OCI-LY7 (cell line): ENCODE data around the gene SRI. TPM values are rescaled to one million over a fixed set of nuclear protein-coding genes. Genes with fewer than 3 reads are reported as not detected.

Experiments used
- BruUV-seq: library from RNA; stranded (reverse); fragments of 400-500 nt; replicated peaks from 2 replicates; lab custom pipeline; 2021; lab: Mats Ljungman, UMichigan
- CTCF ChIA-PET: fragments of 300-600 bp; sonication (Branson Sonifier 250); formaldehyde crosslinking; loops from one replicate; lab custom pipeline; 2022; ENCODE audit warnings: antibody characterized with exemption; ENCODE audit not compliant: unreplicated experiment; lab: Charles Lee
- POLR2A ChIA-PET: fragments of 300-600 bp; sonication (Branson Sonifier 250); formaldehyde crosslinking; loops from one replicate; lab custom pipeline; 2022; ENCODE audit warnings: antibody characterized with exemption; lab: Charles Lee
- DNase-seq: peaks from one replicate; pipeline ENCODE4 v3.0.0-alpha.2; 2015; ENCODE audit warnings: low spot score
- H2AFZ ChIP-seq: fragments of 200-600 bp; sonication (generic), shearing (Covaris generic); 2 replicates; pipeline ENCODE4 v1.6.1; 2014; ENCODE audit warnings: mild to moderate bottlenecking, antibody characterized with exemption, low read length, moderate library complexity
- H3K27ac ChIP-seq: fragments of 200-600 bp; sonication (generic); 2 replicates; pipeline ENCODE4 v1.5.1; 2014; ENCODE audit warnings: mixed run types, low read depth, mild to moderate bottlenecking, moderate library complexity, low read length, inconsistent platforms; ENCODE audit not compliant: poor library complexity, severe bottlenecking
- H3K36me3 ChIP-seq: fragments of 200-600 bp; sonication (generic); 2 replicates; pipeline ENCODE4 v1.6.1; 2014; ENCODE audit warnings: mild to moderate bottlenecking, antibody characterized with exemption, low read length, moderate library complexity, mixed read lengths; ENCODE audit not compliant: insufficient read depth
- H3K4me1 ChIP-seq: fragments of 200-600 bp; sonication (generic); 2 replicates; pipeline ENCODE4 v1.5.1; 2014; ENCODE audit warnings: mild to moderate bottlenecking, low read length; ENCODE audit not compliant: insufficient read depth, poor library complexity, severe bottlenecking
- H3K4me2 ChIP-seq: fragments of 200-600 bp; sonication (generic); 2 replicates; pipeline ENCODE4 v1.6.1; 2014; ENCODE audit warnings: mild to moderate bottlenecking, low read length
- H3K4me3 ChIP-seq: fragments of 200-600 bp; sonication (generic); 2 replicates; pipeline ENCODE4 v1.5.1; 2014; ENCODE audit warnings: mild to moderate bottlenecking, low read depth, low read length; ENCODE audit not compliant: poor library complexity, severe bottlenecking
- H3K79me2 ChIP-seq: fragments of 200-600 bp; sonication (generic); 2 replicates; pipeline ENCODE4 v1.6.1; 2016; ENCODE audit warnings: low read depth, mild to moderate bottlenecking, low read length, moderate library complexity, mixed read lengths; ENCODE audit not compliant: insufficient read depth
- H3K9me2 ChIP-seq: fragments of 200-600 bp; sonication (generic); 2 replicates; pipeline ENCODE4 v1.6.1; 2016; ENCODE audit warnings: mild to moderate bottlenecking, low read length, mixed read lengths; ENCODE audit not compliant: insufficient read depth
- H3K9me3 ChIP-seq: fragments of 200-600 bp; sonication (generic); 2 replicates; pipeline ENCODE4 v1.6.1; 2014; ENCODE audit warnings: mild to moderate bottlenecking, mixed run types, low read length, mixed read lengths
- H4K20me1 ChIP-seq: fragments of 200-600 bp; sonication (generic); 2 replicates; pipeline ENCODE4 v1.6.1; 2014; ENCODE audit warnings: mild to moderate bottlenecking, antibody characterized with exemption, low read length, moderate library complexity, mixed read lengths; ENCODE audit not compliant: insufficient read depth
- EZH2phosphoT487 ChIP-seq: fragments of 200-600 bp; sonication (generic); IDR thresholded peaks from 2 replicates; pipeline ENCODE4 v1.6.1; 2018; ENCODE audit warnings: low read depth, borderline replicate concordance, mild to moderate bottlenecking, mixed run types, antibody characterized with exemption, low read length, moderate library complexity, mixed read lengths
- intact Hi-C: fragments of 100-400 bp; cut with micrococcal nuclease; formaldehyde crosslinking; loops from one replicate; pipeline ENCODE4 v1.10.0; 2022; ENCODE audit not compliant: unreplicated experiment
- total RNA-seq, 2 experiments: library from RNA; depleted of rRNA in 1 of 2; stranded (reverse); fragments of >200 nt in 1 of 2; shearing (Covaris generic) in 1 of 2; gene quantifications; 2 replicates each; pipeline ENCODE4 v1.2.3, GENCODE V29; 2014 to 2022
- TF ChIP-seq, protein P1 (sequence below): fragments of 200-600 bp; sonication (generic); conservative IDR thresholded peaks from 2 replicates; pipeline ENCODE4 v1.5.1; 2014; ENCODE audit warnings: mild to moderate bottlenecking, antibody characterized with exemption, low read length, moderate library complexity, mixed read lengths

Gene SRI
- total RNA-seq, 2 experiments from 2014 or later: 61.7 to 140 TPM

GRCh38 chr7:88185650-88186049, 34.2 kb downstream of the SRI start:
- Histone ChIP-seq H3K4me3 (no peak overlapping the region), H4K20me1 (no peaks in the 10 kb centered on the region), H3K27ac (no peak overlapping the region), H3K4me2 (no peak overlapping the region), H3K9me2 (no peaks in the 10 kb centered on the region), H3K79me2 (no peaks in the 10 kb centered on the region), H2AFZ (no peak overlapping the region), H3K9me3 (no peaks in the 10 kb centered on the region), H3K36me3 (no peaks in the 10 kb centered on the region), H3K4me1 (no peaks in the 10 kb centered on the region)
- ChIA-PET CTCF (no interaction called here), POLR2A (interaction anchor here (0.7 to 1.3 kb wide), 2 partner anchors 8 to 10 kb away, joined by 3 to 4 read pairs; no protein-coding TSS in a partner anchor)
- intact Hi-C loops: no loop called here
- no peak for DNase-seq
- TF ChIP-seq, protein P1, sequence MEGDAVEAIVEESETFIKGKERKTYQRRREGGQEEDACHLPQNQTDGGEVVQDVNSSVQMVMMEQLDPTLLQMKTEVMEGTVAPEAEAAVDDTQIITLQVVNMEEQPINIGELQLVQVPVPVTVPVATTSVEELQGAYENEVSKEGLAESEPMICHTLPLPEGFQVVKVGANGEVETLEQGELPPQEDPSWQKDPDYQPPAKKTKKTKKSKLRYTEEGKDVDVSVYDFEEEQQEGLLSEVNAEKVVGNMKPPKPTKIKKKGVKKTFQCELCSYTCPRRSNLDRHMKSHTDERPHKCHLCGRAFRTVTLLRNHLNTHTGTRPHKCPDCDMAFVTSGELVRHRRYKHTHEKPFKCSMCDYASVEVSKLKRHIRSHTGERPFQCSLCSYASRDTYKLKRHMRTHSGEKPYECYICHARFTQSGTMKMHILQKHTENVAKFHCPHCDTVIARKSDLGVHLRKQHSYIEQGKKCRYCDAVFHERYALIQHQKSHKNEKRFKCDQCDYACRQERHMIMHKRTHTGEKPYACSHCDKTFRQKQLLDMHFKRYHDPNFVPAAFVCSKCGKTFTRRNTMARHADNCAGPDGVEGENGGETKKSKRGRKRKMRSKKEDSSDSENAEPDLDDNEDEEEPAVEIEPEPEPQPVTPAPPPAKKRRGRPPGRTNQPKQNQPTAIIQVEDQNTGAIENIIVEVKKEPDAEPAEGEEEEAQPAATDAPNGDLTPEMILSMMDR: no peak
- no peak for TF ChIP-seq EZH2phosphoT487
- no TSS peak for BruUV-seq

- Histone ChIP-seq H3K36me3 (no peaks in the 10 kb centered on the region), H3K4me1 (no peaks in the 10 kb centered on the region), H3K9me2 (no peaks in the 10 kb centered on the region), H3K79me2 (no peaks in the 10 kb centered on the region), H2AFZ (no peak overlapping the region), H3K9me3 (no peaks in the 10 kb centered on the region), H3K4me3 (no peak overlapping the region), H3K4me2 (no peak overlapping the region), H4K20me1 (no peaks in the 10 kb centered on the region), H3K27ac (no peak overlapping the region)
- intact Hi-C loops: no loop called here
- DNase-seq: no peak
- POLR2A ChIA-PET: interaction anchor here (0.7 to 1.1 kb wide), 4 partner anchors 7 to 1214 kb away, joined by 3 read pairs; no protein-coding TSS in a partner anchor
- CTCF ChIA-PET: no interaction called here
- TF ChIP-seq, protein P1: no peak
- TF ChIP-seq EZH2phosphoT487: no peak
- BruUV-seq: no TSS peak
Observed at GRCh38 chr7:88184848-88185304, 35.0 kb downstream of the SRI start.

DNA sequence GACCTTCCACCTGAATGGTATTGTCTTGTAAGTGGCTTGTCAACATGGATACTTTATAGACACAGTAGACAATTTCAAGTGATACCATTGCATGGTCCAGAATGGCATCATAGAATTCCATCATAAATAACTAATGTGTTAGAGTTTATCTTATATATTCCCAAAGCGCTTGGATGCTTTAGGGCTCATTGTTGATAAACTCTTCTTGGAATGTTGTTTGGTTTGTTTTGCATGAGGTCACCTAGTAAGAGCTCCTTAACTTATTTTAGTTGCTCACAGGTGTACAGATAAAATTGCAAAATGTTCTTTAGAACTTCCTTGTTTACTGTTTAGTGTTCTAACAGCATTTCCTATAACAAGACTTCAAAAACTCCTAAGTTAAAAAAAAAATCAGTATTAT, 36.8 kb downstream of the SRI start:
- intact Hi-C loops: no loop called here
- ChIA-PET POLR2A (no interaction called here), CTCF (no interaction called here)
- no peaks in the 10 kb centered on the region for H3K9me3 ChIP-seq
- no peaks in the 10 kb centered on the region for H3K36me3 ChIP-seq
- no peaks in the 10 kb centered on the region for H3K79me2 ChIP-seq
- DNase-seq: no peak
- H4K20me1 ChIP-seq: no peaks in the 10 kb centered on the region
- no peaks in the 10 kb centered on the region for H3K4me1 ChIP-seq
- TF ChIP-seq, protein P1: no peak
- TF ChIP-seq EZH2phosphoT487: no peak
- no peak overlapping the region for H3K27ac ChIP-seq
- no peak overlapping the region for H2AFZ ChIP-seq
- BruUV-seq: no TSS peak
- no peak overlapping the region for H3K4me2 ChIP-seq
- no peak overlapping the region for H3K4me3 ChIP-seq
- H3K9me2 ChIP-seq: no peaks in the 10 kb centered on the region
